ENCODE measurements around the gene CASP6. TPM values are rescaled to one million over a fixed set of nuclear protein-coding genes. Genes with fewer than 3 reads are reported as not detected.

CASP6 gene
- total and polyA plus RNA-seq, 2 donors (not counting 1 experiment from before 2014, with no cell fraction given): 7.7 to 11.6 TPM

DNA sequence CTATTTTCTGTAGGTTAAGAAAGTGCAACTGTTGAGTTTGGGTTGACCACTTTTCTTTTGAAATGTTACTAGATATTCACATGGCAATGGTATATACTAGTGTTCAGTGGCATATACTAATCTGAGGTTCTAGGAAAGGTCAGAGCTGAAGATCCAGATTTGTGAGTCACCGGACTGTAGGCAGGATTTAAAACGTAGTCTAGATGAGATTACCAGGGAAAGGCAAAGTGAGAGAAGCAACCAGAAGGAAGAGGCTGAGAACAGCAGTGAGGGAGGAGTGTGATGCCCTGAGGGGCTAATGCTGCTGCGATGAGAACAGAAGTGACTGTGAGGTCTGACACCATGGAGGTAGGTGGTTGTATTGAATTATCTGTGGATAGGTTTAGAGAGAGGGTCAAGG lies 36.3 kb upstream of the CASP6 start:
- CTCF ChIA-PET: no interaction called here
- intact Hi-C loops (cut with micrococcal nuclease): no loop called here
- Histone ChIP-seq H3K27ac (ENCODE audit: low read length in 2 of 2) (no peak overlapping the region), H3K4me1 (ENCODE audit: control insufficient read depth in 2 of 2, insufficient read depth in 2 of 2, low read length in 2 of 2) (no peaks in the 10 kb centered on the region), H3K4me3 (ENCODE audit: control extremely low read depth in 1 of 5, extremely low read depth in 1 of 5, insufficient read depth in 1 of 5, low read depth in 2 of 5, low read length in 4 of 5) (no peak overlapping the region), H3K36me3 (replicated peaks in 1 of 2; ENCODE audit: control extremely low read depth in 1 of 2, control insufficient read depth in 1 of 2, extremely low read depth in 1 of 2, insufficient read depth in 2 of 2, low read length in 1 of 2) (no peaks in the 10 kb centered on the region), H3K9ac (ENCODE audit: low read length) (no peak overlapping the region), H3K27me3 (replicated peaks in 1 of 4; ENCODE audit: control extremely low read depth in 1 of 4, control insufficient read depth in 3 of 4, insufficient read depth in 4 of 4, low read length in 3 of 4) (peaks cover 0 to 10% (median 0%) of the 10 kb centered on the region in 4 experiments), H2AFZ (ENCODE audit: insufficient read depth, low read depth, low read length, poor library complexity, severe bottlenecking) (no peak overlapping the region), H3K9me3 (ENCODE audit: control extremely low read depth in 1 of 3, control insufficient read depth in 2 of 3, insufficient read depth in 1 of 3, low read length in 2 of 3) (no peaks in the 10 kb centered on the region), H4K20me1 (ENCODE audit: control insufficient read depth, insufficient read depth, low read length, poor library complexity, severe bottlenecking) (no peaks in the 10 kb centered on the region), H3K79me2 (ENCODE audit: control insufficient read depth, insufficient read depth, low read length) (no peaks in the 10 kb centered on the region), H3K4me2 (replicated peaks; ENCODE audit: low read depth, low read length, poor library complexity, severe bottlenecking) (no peak overlapping the region)
- Mint-ChIP-seq H3K4me3 (no peak overlapping the region), H3K27me3 (peaks cover 14% of the 10 kb centered on the region), H3K4me1 (no peaks in the 10 kb centered on the region), H3K27ac (no peak overlapping the region), H3K9me3 (ENCODE audit: insufficient read depth) (no peaks in the 10 kb centered on the region)
- 98% methylated on average over 3 of the region's 3 CpGs for WGBS (ENCODE audit: insufficient coverage)
- TF ChIP-seq, protein P1, sequence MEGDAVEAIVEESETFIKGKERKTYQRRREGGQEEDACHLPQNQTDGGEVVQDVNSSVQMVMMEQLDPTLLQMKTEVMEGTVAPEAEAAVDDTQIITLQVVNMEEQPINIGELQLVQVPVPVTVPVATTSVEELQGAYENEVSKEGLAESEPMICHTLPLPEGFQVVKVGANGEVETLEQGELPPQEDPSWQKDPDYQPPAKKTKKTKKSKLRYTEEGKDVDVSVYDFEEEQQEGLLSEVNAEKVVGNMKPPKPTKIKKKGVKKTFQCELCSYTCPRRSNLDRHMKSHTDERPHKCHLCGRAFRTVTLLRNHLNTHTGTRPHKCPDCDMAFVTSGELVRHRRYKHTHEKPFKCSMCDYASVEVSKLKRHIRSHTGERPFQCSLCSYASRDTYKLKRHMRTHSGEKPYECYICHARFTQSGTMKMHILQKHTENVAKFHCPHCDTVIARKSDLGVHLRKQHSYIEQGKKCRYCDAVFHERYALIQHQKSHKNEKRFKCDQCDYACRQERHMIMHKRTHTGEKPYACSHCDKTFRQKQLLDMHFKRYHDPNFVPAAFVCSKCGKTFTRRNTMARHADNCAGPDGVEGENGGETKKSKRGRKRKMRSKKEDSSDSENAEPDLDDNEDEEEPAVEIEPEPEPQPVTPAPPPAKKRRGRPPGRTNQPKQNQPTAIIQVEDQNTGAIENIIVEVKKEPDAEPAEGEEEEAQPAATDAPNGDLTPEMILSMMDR (IDR thresholded peaks at IDR 0.05): no peak
- no peak for TF ChIP-seq EZH2 (IDR thresholded peaks at IDR 0.05; ENCODE audit: borderline replicate concordance, insufficient read depth, low read depth, low read length, poor library complexity, severe bottlenecking)
- DNase-seq (no peak), ATAC-seq (ENCODE audit: low read depth) (no peak)
- POLR2A ChIA-PET: no interaction called here

DNA sequence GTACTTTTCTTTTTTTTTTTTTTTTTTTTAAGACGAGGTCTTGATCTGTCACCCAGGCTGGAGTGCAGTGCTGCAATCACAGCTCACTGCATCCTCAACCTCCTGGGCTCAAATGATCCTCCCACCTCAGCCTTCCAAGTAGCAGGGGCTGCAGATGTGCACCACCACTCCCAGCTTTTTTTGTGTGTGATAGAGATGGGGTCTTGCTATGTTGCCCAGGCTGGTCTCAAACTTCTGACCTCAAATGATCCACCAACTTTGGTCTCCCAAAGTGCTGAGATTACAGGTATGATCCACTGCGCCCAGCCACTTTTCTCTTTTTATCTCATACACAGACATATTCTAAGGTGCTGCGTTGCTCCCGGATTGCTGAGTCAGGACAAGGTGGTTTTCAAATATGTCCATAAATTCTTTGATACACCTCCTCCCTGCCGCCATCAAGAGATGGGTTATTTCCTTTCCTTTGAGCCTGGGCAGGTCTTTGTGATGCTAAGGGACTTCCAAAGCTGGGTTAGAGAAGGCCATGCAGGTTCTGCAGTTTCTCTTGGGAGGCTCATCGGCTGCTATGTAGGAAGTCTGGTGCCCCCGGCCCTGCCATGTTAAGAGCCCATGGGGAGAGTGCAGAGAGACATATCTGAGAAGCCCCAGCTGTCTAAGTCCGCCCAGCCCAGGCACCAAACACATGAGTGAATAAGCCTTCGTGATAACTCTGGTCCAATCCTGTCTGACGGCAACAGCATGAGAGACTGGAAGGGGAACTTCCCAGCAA lies 35.0 kb upstream of the CASP6 start:
- Mint-ChIP-seq H3K27ac (no peak overlapping the region), H3K27me3 (peaks cover 14% of the 10 kb centered on the region), H3K4me1 (no peaks in the 10 kb centered on the region), H3K4me3 (no peak overlapping the region), H3K9me3 (ENCODE audit: insufficient read depth) (no peaks in the 10 kb centered on the region)
- Histone ChIP-seq H3K9ac (ENCODE audit: low read length) (no peak overlapping the region), H3K4me2 (replicated peaks; ENCODE audit: low read depth, low read length, poor library complexity, severe bottlenecking) (no peak overlapping the region), H3K27me3 (replicated peaks in 1 of 4; ENCODE audit: control extremely low read depth in 1 of 4, control insufficient read depth in 3 of 4, insufficient read depth in 4 of 4, low read length in 3 of 4) (peaks cover 0 to 6% (median 0%) of the 10 kb centered on the region in 4 experiments), H2AFZ (ENCODE audit: insufficient read depth, low read depth, low read length, poor library complexity, severe bottlenecking) (no peak overlapping the region), H3K4me3 (ENCODE audit: control extremely low read depth in 1 of 5, extremely low read depth in 1 of 5, insufficient read depth in 1 of 5, low read depth in 2 of 5, low read length in 4 of 5) (no peak overlapping the region), H3K79me2 (ENCODE audit: control insufficient read depth, insufficient read depth, low read length) (no peaks in the 10 kb centered on the region), H3K27ac (ENCODE audit: low read length in 2 of 2) (no peak overlapping the region), H3K4me1 (ENCODE audit: control insufficient read depth in 2 of 2, insufficient read depth in 2 of 2, low read length in 2 of 2) (no peaks in the 10 kb centered on the region), H3K36me3 (replicated peaks in 1 of 2; ENCODE audit: control extremely low read depth in 1 of 2, control insufficient read depth in 1 of 2, extremely low read depth in 1 of 2, insufficient read depth in 2 of 2, low read length in 1 of 2) (no peaks in the 10 kb centered on the region), H4K20me1 (ENCODE audit: control insufficient read depth, insufficient read depth, low read length, poor library complexity, severe bottlenecking) (no peaks in the 10 kb centered on the region), H3K9me3 (ENCODE audit: control extremely low read depth in 1 of 3, control insufficient read depth in 2 of 3, insufficient read depth in 1 of 3, low read length in 2 of 3) (no peaks in the 10 kb centered on the region)
- ChIA-PET CTCF (interaction anchor here (0.6 kb wide), 1 partner anchor 81 kb away, joined by 3 read pairs; no protein-coding TSS in a partner anchor), POLR2A (no interaction called here)
- 90% methylated on average over 4 of the region's 10 CpGs for WGBS (ENCODE audit: insufficient coverage)
- no peak for ATAC-seq (ENCODE audit: low read depth)
- DNase-seq: no peak
- intact Hi-C loops (cut with micrococcal nuclease): no loop called here
- TF ChIP-seq EZH2 (IDR thresholded peaks at IDR 0.05; ENCODE audit: borderline replicate concordance, insufficient read depth, low read depth, low read length, poor library complexity, severe bottlenecking): no peak
